Middle frontal gyrus (tissue), 1 donor: ENCODE measurements around the gene PDXP.
"Not testable (repeated sequence)": the region's sequence is repeated elsewhere in the genome, so short reads cannot be mapped to it uniquely, and the experiment has no call there.

Experiments used
- DNase-seq: peaks from one replicate; pipeline ENCODE4 v3.0.0-alpha.2; 2015; ENCODE audit warnings: low spot score; ENCODE audit errors: extremely low spot score

PDXP gene

DNA sequence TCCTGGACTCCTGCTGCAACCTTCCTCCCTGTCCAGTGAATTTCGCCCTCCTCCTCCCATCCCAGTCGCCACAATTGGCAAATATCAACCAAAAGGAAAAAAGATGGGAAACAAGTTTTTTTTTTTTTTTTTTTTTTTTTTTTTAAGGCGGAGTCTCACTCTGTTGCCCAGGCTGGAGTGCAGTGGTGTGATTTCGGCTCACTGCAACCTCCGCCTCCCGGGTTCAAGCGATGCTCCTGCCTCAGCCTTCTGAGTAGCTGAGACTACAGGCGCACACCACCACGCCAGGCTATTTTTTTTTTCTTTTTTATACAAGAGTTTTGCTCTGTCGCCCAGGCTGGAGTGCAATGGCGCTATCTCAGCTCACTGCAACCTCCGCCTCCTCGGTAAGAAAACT lies 37.7 kb downstream of the PDXP start:
- DNase-seq, result not testable (repeated sequence)

- DNase-seq, result peak; percentile 3
These were observed 38.4 kb downstream of the PDXP start, which contains the start of gene TRIOBP for GRCh38 chr22:37696657-37697537. Gene TRIOBP (plus strand): TSS chr22:37697048. CDS start chr22:37701366, 4,318 bp downstream.

DNA sequence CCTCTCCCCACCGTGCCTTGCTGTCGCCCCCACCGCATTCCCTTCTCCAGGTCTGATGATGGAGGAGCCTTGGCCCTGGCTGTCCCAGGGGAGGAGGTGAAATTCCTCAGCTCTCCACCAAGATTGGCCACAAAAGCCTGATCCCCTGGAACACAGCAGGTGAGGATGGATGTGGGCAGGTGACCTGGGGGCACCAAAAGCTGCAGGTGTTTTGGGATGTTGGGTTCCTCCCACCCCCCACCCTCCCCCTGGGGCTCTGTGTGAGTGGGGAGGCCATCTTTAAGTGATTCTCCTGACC lies 39.0 kb downstream of the PDXP start:
- no peak for DNase-seq

DNA sequence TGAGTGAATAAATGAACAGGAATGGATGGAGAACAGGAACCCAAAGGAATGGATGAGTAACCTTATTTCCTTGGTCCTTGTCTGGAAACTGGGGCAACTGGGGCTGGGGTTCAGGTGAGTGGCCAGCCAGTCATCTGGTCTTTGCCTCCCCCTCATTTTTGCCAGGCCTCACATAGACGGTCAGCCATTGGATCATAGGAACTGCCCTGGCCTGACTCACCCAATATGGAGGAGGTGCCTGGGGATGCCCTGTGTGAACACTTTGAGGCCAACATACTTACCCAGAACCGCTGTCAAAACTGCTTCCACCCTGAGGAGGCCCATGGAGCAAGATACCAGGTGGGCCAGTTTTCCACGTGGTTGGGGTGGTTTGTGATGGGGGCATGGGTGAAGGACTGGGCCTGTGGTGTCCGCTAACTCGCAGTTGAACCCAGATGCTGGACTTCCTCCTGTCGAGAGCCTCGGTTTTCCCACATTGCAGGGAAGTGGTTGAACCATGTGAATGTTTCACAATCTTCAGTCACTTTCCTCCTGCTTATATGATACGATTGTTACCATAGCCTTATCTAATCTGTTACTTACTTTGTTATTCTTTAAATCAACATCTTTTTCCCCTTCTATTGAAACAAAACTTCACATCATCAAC lies 42.7 kb downstream of the PDXP start:
- DNase-seq, result no peak

DNA sequence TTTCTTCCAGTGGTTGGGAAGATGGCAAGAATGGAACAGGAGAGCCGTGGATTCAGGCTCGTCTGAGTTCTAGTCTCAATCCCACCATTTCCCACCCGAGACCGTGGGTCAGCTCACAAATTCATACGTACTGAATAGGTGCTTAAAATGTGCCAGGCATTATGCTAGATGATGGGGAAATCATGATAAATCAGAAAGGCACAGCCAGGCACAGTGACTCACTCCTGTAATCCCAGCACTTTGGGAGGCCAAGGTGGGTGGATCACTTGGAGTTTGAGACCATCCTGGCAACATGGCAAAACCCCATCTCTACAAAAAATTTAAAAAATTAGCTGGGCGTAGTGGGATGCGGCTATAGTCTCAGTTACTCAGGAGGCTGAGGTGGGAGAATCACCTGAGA lies 45.4 kb downstream of the PDXP start:
- no peak for DNase-seq

GRCh38 chr22:37704645-37705044 lies 46.1 kb downstream of the PDXP start:
- DNase-seq, result no peak

GRCh38 chr22:37705205-37705604 lies 46.7 kb downstream of the PDXP start:
- no peak for DNase-seq

DNA sequence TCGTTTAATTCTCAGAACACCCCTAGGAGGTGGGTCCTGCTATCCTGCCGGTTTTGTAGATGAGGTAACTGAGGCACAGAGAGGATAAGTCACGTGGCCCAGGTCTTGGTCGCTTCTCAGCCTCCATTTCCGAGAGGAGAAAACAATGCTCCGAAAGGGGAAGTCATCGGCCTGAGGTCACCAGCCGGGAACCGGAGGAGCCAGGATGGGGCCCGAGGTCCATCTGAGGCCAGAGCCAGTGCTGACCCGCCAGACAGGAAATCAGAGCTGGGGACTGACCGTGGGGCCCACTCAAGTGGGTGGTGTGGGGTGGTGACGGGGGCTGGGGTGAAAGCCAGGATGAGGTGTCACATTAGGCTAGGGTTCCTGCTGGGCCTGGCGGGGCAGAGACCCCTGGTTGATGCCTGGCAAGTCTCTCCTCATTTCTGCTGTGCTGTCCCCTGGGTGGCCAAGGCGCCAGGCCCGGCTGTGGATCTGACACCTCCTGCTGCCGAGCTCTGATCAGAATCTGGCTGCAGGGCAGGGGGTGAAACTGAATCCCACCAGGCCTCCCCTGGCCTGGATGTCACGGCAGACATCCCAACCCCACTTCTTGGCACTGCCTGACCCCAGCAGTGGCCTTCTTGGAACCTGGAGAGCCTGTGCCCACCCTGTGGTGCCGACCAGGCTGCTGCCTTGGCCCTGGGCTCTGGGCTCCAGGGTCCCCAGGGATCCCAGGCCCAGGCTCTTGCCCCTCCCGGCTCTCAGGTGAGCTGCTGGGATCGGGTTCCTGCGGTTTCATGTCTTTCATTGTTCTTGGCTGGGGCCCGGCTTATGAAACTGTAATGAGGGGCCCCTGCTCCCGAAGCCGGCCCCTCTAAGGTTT lies 50.3 kb downstream of the PDXP start:
- no peak for DNase-seq

DNA sequence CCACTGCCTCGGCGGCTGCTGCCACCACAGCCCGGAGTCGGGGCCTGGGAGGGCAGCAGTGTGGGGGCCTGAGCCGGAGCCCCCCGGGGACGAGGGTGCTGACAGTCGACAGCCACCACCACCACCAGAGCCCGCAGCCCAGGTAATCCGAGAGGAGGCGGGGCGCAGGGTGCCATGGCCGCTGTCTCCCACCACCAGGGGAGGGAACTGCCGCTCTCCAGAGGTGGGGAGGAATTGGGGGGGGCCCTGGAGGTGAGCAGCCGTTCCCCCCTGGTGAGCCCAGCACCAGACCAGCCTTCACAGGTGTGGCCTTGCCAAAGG lies 50.9 kb downstream of the PDXP start:
- DNase-seq, result no peak

- no peak for DNase-seq
These were observed 52.2 kb downstream of the PDXP start for GRCh38 chr22:37710675-37711074.

DNA sequence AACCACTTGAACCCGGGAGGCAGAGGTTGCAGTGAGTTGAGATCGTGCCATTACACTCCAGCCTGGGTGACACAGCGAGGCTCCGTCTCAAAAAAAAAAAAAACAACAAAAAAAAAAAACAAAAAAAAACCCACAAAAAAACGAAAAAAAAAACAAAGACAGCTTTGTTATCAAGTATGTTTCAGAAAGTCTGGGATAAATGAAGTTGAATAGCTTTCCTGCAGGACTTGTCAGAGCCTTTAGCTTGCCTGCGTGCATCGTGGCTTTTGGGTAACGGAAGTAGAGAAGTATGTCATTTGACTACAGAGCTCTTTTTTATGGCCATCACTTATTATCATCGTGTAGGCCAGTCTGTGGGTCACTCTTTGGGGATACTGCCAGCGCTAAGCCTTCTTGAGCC lies 53.0 kb downstream of the PDXP start:
- no peak for DNase-seq

DNA sequence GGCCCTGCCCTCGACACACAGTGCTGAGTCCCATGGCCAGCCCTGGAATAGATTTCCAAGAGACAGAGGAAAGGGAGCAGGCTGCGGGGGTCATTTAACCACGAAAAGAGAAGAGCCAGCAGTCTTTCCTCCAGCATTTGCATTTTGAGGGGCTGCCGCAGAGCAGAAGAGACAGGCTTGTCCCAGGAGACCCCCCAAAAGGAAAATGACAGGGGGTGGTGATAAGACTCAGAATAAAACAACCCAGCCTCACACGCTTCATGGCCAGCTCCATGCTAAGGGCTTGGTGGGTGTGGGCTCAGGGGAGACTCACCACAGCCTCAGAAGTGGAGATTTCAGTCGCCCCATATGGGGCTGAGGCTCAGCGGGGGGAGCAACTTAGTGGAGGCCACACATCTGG lies 55.2 kb downstream of the PDXP start:
- no peak for DNase-seq

GRCh38 chr22:37714634-37715033 lies 56.1 kb downstream of the PDXP start:
- no peak for DNase-seq

GRCh38 chr22:37715760-37716159 lies 57.2 kb downstream of the PDXP start:
- no peak for DNase-seq
